Measurements from ENCODE around the gene UBR3. TPM values are rescaled to one million over a fixed set of nuclear protein-coding genes. Genes with fewer than 3 reads are reported as not detected.

UBR3 gene
- total RNA-seq, 1 experiment from 2014 or later = 16.4 TPM

DNA sequence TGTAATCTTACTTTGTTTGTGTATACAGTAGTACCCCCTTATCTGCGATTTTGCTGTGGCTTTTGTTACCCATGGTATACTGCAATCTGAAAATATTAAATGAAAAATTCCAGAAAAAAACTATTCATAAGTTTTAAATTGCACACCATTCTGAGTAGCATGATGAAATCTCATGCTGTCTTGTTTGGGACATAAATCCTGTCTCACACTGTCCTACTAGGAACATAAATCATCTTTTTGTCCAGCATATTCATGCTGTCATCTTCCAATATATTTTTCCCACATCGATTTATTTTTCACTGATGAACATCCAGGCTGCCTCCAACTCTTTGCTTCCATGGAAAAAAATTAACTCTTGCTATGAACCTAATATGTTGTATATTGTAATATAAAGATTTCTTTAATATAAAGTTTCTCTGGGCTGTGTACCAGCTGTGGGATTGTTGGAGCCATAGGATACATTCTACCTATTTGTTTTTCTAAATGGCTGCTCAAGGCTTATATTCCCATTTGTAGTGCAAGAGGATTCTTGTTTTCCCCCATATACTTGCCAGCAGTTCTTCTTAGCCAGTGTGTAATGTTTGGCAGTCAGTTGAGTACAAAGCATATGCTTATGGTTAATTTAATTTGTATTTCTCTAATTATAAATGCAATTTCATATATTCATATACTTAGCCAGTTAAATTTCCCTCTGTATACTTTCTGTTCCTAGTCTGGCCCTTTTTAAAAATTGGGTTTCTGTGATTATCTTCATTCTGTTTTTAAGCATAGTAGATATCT lies 236.4 kb downstream of the UBR3 start (continued):
- TF ChIP-seq GTF2I (CRISPR knock-in tag; conservative IDR thresholded peaks at IDR 0.05) (no peak), TEAD4 (CRISPR knock-in tag; IDR thresholded peaks at IDR 0.05) (no peak), ZNF219 (CRISPR knock-in tag; IDR thresholded peaks at IDR 0.05; ENCODE audit: borderline replicate concordance) (no peak), ZNF232 (CRISPR knock-in tag; IDR thresholded peaks at IDR 0.05) (no peak), RELA (CRISPR knock-in tag; IDR thresholded peaks at IDR 0.05; ENCODE audit: borderline replicate concordance) (no peak), MYBL2 (CRISPR knock-in tag; IDR thresholded peaks at IDR 0.05) (no peak)
- TF ChIP-seq, protein P1, sequence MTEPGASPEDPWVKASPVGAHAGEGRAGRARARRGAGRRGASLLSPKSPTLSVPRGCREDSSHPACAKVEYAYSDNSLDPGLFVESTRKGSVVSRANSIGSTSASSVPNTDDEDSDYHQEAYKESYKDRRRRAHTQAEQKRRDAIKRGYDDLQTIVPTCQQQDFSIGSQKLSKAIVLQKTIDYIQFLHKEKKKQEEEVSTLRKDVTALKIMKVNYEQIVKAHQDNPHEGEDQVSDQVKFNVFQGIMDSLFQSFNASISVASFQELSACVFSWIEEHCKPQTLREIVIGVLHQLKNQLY (CRISPR knock-in tag; IDR thresholded peaks at IDR 0.05) = no peak

DNA sequence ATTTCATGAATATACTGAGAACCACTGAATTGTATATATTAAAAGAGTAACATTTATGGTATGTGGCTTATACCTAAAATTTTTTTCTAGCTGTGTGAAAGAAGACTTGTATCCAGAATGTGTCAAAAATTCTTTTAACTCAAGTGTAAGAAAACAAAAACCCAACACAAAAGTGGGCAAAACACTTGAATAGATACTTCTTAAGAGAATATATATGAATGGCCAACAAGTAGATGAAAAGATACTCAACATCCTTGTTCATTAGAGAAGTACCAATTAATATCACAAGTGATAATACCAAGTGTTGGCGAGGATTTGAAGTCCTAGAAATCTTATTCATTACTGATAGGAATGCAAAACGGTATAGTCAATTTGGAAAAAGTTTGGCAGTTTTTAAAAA lies 243.5 kb downstream of the UBR3 start:
- peaks cover 19% of the 10 kb centered on the region for H3K9me3 Mint-ChIP-seq
- H3K27ac Mint-ChIP-seq = no peak overlapping the region
- H3K36me3 Mint-ChIP-seq = peaks cover 37% of the 10 kb centered on the region
- ChIA-PET POLR2A (no interaction called here), CTCF (no interaction called here)
- H3K27me3 Mint-ChIP-seq (ENCODE audit: low read depth) = no peaks in the 10 kb centered on the region
- ATAC-seq (no peak), DNase-seq (ENCODE audit: low spot score) (no peak)
- H3K4me1 Mint-ChIP-seq = peaks cover 16% of the 10 kb centered on the region
- TF ChIP-seq STAT6 (CRISPR knock-in tag; conservative IDR thresholded peaks at IDR 0.05; ENCODE audit: low read depth) (no peak), IRF2 (CRISPR knock-in tag; IDR thresholded peaks at IDR 0.05; ENCODE audit: borderline replicate concordance, low read depth) (no peak), TEAD1 (CRISPR knock-in tag; IDR thresholded peaks at IDR 0.05) (no peak), ZNF232 (CRISPR knock-in tag; IDR thresholded peaks at IDR 0.05) (no peak), NR3C1 (CRISPR knock-in tag; conservative IDR thresholded peaks at IDR 0.05; ENCODE audit: low read depth) (no peak), CDX4 (CRISPR knock-in tag; IDR thresholded peaks at IDR 0.05; ENCODE audit: borderline replicate concordance) (no peak), KAT7 (CRISPR knock-in tag; IDR thresholded peaks at IDR 0.05; ENCODE audit: borderline replicate concordance) (no peak), HMGA2 (CRISPR knock-in tag; IDR thresholded peaks at IDR 0.05) (no peak)
- TF ChIP-seq, protein P2, sequence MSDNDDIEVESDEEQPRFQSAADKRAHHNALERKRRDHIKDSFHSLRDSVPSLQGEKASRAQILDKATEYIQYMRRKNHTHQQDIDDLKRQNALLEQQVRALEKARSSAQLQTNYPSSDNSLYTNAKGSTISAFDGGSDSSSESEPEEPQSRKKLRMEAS (CRISPR knock-in tag; IDR thresholded peaks at IDR 0.05) = no peak
- TF ChIP-seq, protein P3, sequence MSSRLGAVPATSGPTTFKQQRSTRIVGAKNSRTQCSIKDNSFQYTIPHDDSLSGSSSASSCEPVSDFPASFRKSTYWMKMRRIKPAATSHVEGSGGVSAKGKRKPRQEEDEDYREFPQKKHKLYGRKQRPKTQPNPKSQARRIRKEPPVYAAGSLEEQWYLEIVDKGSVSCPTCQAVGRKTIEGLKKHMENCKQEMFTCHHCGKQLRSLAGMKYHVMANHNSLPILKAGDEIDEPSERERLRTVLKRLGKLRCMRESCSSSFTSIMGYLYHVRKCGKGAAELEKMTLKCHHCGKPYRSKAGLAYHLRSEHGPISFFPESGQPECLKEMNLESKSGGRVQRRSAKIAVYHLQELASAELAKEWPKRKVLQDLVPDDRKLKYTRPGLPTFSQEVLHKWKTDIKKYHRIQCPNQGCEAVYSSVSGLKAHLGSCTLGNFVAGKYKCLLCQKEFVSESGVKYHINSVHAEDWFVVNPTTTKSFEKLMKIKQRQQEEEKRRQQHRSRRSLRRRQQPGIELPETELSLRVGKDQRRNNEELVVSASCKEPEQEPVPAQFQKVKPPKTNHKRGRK (CRISPR knock-in tag; IDR thresholded peaks at IDR 0.05; ENCODE audit: borderline replicate concordance) = no peak
- TF ChIP-seq, protein P4, sequence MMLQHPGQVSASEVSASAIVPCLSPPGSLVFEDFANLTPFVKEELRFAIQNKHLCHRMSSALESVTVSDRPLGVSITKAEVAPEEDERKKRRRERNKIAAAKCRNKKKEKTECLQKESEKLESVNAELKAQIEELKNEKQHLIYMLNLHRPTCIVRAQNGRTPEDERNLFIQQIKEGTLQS (CRISPR knock-in tag; conservative IDR thresholded peaks at IDR 0.05) = no peak
- H3K4me3 Mint-ChIP-seq = no peak overlapping the region

GRCh38 chr2:170073288-170073687 lies 246.0 kb downstream of the UBR3 start:
- ChIA-PET POLR2A (no interaction called here), CTCF (no interaction called here)
- Mint-ChIP-seq H3K36me3 (peaks cover 34% of the 10 kb centered on the region), H3K4me3 (no peak overlapping the region), H3K27ac (no peak overlapping the region), H3K9me3 (peaks cover 19% of the 10 kb centered on the region), H3K4me1 (peaks cover 40% of the 10 kb centered on the region), H3K27me3 (ENCODE audit: low read depth) (no peaks in the 10 kb centered on the region)
- ATAC-seq (no peak), DNase-seq (ENCODE audit: low spot score) (no peak)
- no peak for TF ChIP-seq OVOL2 (CRISPR knock-in tag; IDR thresholded peaks at IDR 0.05; ENCODE audit: borderline replicate concordance)
- no peak for TF ChIP-seq ZNF219 (CRISPR knock-in tag; IDR thresholded peaks at IDR 0.05; ENCODE audit: borderline replicate concordance)
- TF ChIP-seq, protein P5, sequence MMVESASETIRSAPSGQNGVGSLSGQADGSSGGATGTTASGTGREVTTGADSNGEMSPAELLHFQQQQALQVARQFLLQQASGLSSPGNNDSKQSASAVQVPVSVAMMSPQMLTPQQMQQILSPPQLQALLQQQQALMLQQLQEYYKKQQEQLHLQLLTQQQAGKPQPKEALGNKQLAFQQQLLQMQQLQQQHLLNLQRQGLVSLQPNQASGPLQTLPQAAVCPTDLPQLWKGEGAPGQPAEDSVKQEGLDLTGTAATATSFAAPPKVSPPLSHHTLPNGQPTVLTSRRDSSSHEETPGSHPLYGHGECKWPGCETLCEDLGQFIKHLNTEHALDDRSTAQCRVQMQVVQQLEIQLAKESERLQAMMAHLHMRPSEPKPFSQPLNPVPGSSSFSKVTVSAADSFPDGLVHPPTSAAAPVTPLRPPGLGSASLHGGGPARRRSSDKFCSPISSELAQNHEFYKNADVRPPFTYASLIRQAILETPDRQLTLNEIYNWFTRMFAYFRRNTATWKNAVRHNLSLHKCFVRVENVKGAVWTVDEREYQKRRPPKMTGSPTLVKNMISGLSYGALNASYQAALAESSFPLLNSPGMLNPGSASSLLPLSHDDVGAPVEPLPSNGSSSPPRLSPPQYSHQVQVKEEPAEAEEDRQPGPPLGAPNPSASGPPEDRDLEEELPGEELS (CRISPR knock-in tag; IDR thresholded peaks at IDR 0.05) = no peak
- no peak for TF ChIP-seq IRF2 (CRISPR knock-in tag; IDR thresholded peaks at IDR 0.05; ENCODE audit: borderline replicate concordance, low read depth)
- TF ChIP-seq, protein P6, sequence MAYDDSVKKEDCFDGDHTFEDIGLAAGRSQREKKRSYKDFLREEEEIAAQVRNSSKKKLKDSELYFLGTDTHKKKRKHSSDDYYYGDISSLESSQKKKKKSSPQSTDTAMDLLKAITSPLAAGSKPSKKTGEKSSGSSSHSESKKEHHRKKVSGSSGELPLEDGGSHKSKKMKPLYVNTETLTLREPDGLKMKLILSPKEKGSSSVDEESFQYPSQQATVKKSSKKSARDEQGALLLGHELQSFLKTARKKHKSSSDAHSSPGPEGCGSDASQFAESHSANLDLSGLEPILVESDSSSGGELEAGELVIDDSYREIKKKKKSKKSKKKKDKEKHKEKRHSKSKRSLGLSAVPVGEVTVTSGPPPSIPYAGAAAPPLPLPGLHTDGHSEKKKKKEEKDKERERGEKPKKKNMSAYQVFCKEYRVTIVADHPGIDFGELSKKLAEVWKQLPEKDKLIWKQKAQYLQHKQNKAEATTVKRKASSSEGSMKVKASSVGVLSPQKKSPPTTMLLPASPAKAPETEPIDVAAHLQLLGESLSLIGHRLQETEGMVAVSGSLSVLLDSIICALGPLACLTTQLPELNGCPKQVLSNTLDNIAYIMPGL (CRISPR knock-in tag; IDR thresholded peaks at IDR 0.05) = no peak

All from WTC11 (cell line).